ENCODE results near the gene SLITRK1. TPM values are rescaled to one million over a fixed set of nuclear protein-coding genes. Genes with fewer than 3 reads are reported as not detected.

SLITRK1 gene
- polyA plus RNA-seq, 1 of the 3 experiments (the other 2 are of a cell fraction), result not detected

GRCh38 chr13:83877651-83878355, 4.5 kb downstream of the SLITRK1 start:
- Histone ChIP-seq H3K4me3 (ENCODE audit: low read depth in 2 of 2, low read length in 1 of 2) (no peak overlapping the region), H4K20me1 (ENCODE audit: insufficient read depth) (no peaks in the 10 kb centered on the region), H3K4me2 (no peak overlapping the region), H3K9me3 (no peaks in the 10 kb centered on the region), H3K79me2 (ENCODE audit: insufficient read depth) (no peaks in the 10 kb centered on the region), H3K9ac (no peak overlapping the region), H3K4me1 (ENCODE audit: control insufficient read depth in 1 of 2, insufficient read depth in 2 of 2, low read depth in 1 of 2, low read length in 1 of 2) (peaks cover 0 to 3% of the 10 kb centered on the region in 2 experiments; a peak in 1 of 4 replicates), H2AFZ (ENCODE audit: low read depth) (no peak overlapping the region), H3K27me3 (ENCODE audit: insufficient read depth) (peaks cover 34% of the 10 kb centered on the region), H3K36me3 (replicated peaks in 1 of 2; ENCODE audit: control insufficient read depth in 1 of 2, insufficient read depth in 2 of 2, low read length in 1 of 2) (no peaks in the 10 kb centered on the region), H3K9me2 (0 out of 2 replicates have a peak, but pooled peaks cover 2% of the 10 kb centered on the region), H3K27ac (ENCODE audit: low read depth in 2 of 2, low read length in 1 of 2) (no peak overlapping the region), H3F3A (replicated peaks; ENCODE audit: insufficient read depth) (no peaks in the 10 kb centered on the region)
- 21% methylated on average over 12 of the region's 12 CpGs for WGBS (ENCODE audit: low lambda C conversion rate)
- TF ChIP-seq RFX5 (IDR thresholded peaks at IDR 0.05; ENCODE audit: low read length) (no peak), REST (IDR thresholded peaks at IDR 0.05; ENCODE audit: low read depth, low read length) (no peak), NFIC (IDR thresholded peaks at IDR 0.05; ENCODE audit: borderline replicate concordance) (no peak), RAD21 (IDR thresholded peaks at IDR 0.05; ENCODE audit: low read length) (no peak), TCF12 (IDR thresholded peaks at IDR 0.05) (no peak), RXRA (IDR thresholded peaks at IDR 0.05; ENCODE audit: borderline replicate concordance, low read depth) (no peak), IRF3 (IDR thresholded peaks at IDR 0.05; ENCODE audit: low read depth, low read length) (no peak), MXI1 (IDR thresholded peaks at IDR 0.05; ENCODE audit: low read depth, low read length) (no peak), PBX3 (IDR thresholded peaks at IDR 0.05) (no peak), EZH2phosphoT487 (IDR thresholded peaks at IDR 0.05; ENCODE audit: borderline replicate concordance, low read depth) (no peak)
- DNase-seq, result no peak
- ChIA-PET CTCF (no interaction called here), POLR2A (no interaction called here)

GRCh38 chr13:83876546-83876945, 5.7 kb downstream of the SLITRK1 start:
- no peak overlapping the region for H3K27ac ChIP-seq (ENCODE audit: low read depth in 2 of 2, low read length in 1 of 2)
- H3F3A ChIP-seq (replicated peaks; ENCODE audit: insufficient read depth), result no peaks in the 10 kb centered on the region
- no peaks in the 10 kb centered on the region; a peak in 1 of 4 replicates for H3K4me1 ChIP-seq (ENCODE audit: control insufficient read depth in 1 of 2, insufficient read depth in 2 of 2, low read depth in 1 of 2, low read length in 1 of 2)
- 0 out of 2 replicates have a peak, but pooled peaks cover 2% of the 10 kb centered on the region for H3K9me2 ChIP-seq
- no peak overlapping the region for H3K4me3 ChIP-seq (ENCODE audit: low read depth in 2 of 2, low read length in 1 of 2)
- no peaks in the 10 kb centered on the region for H3K36me3 ChIP-seq (replicated peaks in 1 of 2; ENCODE audit: control insufficient read depth in 1 of 2, insufficient read depth in 2 of 2, low read length in 1 of 2)
- H2AFZ ChIP-seq (ENCODE audit: low read depth), result no peak overlapping the region
- ChIA-PET CTCF (no interaction called here), POLR2A (no interaction called here)
- H4K20me1 ChIP-seq (ENCODE audit: insufficient read depth), result no peaks in the 10 kb centered on the region
- H3K27me3 ChIP-seq (ENCODE audit: insufficient read depth), result peaks cover 31% of the 10 kb centered on the region
- DNase-seq, result no peak
- no peak overlapping the region for H3K4me2 ChIP-seq
- H3K9ac ChIP-seq, result no peak overlapping the region
- H3K79me2 ChIP-seq (ENCODE audit: insufficient read depth), result no peaks in the 10 kb centered on the region
- no peaks in the 10 kb centered on the region for H3K9me3 ChIP-seq
- 27% methylated on average over 3 of the region's 3 CpGs for WGBS (ENCODE audit: low lambda C conversion rate)
- TF ChIP-seq EP300 (IDR thresholded peaks at IDR 0.05; ENCODE audit: borderline replicate concordance in 1 of 2, low read depth in 1 of 2, low read length in 1 of 2), result no peak
- TF ChIP-seq PBX3 (IDR thresholded peaks at IDR 0.05), result no peak
- no peak for TF ChIP-seq SIN3A (IDR thresholded peaks at IDR 0.05; ENCODE audit: borderline replicate concordance, low read depth, low read length)
- no peak for TF ChIP-seq FOXM1 (IDR thresholded peaks at IDR 0.05; ENCODE audit: low read depth)
- no peak for TF ChIP-seq ELF1 (IDR thresholded peaks at IDR 0.05)
- no peak for TF ChIP-seq RXRA (IDR thresholded peaks at IDR 0.05; ENCODE audit: borderline replicate concordance, low read depth)
- TF ChIP-seq GABPA (IDR thresholded peaks at IDR 0.05; ENCODE audit: low read depth), result no peak
- TF ChIP-seq TEAD4 (IDR thresholded peaks at IDR 0.05; ENCODE audit: borderline replicate concordance, insufficient read depth), result no peak
- no peak for TF ChIP-seq IRF3 (IDR thresholded peaks at IDR 0.05; ENCODE audit: low read depth, low read length)
- TF ChIP-seq TCF12 (IDR thresholded peaks at IDR 0.05), result no peak
- TF ChIP-seq POLR2AphosphoS5 (IDR thresholded peaks at IDR 0.05; ENCODE audit: low read depth, low read length), result no peak
- no peak for TF ChIP-seq RFX5 (IDR thresholded peaks at IDR 0.05; ENCODE audit: low read length)
- no peak for TF ChIP-seq MEF2A (IDR thresholded peaks at IDR 0.05; ENCODE audit: borderline replicate concordance, low read depth)

All from SK-N-SH (cell line).